NCI-H2227 treated with DMSO at 0.1 percent for 48 hours (cell line): ENCODE measurements around the gene RDH11.
"Not testable (repeated sequence)": the region's sequence is repeated elsewhere in the genome, so short reads cannot be mapped to it uniquely, and the experiment has no call there.

Source experiments
- DNase-seq: peaks from one replicate; lab custom pipeline; 2025; lab: John Stamatoyannopoulos, UW

RDH11 gene

GRCh38 chr14:67703997-67704396 is 8.4 kb upstream of the RDH11 start:
- DNase-seq, result no peak

DNA sequence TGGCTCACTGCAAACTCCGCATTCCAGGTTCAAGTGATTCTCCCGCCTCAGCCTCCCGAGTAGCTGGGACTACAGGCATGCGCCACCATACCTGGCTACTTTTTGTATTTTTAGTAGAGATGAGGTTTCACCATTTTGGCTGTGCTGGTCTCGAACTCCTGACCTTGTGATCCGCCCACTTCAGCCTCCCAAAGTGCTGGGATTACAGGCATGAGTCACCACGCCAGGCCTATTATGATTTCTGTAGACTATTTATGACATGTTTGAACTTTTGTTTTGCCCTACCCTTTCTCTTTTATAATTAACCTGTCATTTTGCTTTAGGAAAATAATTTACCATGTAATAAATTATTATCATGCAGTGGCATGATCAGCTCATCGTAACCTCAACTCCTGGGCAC is 5.9 kb upstream of the RDH11 start, which contains the start of gene RDH12:
Gene RDH12 (plus strand): TSS at position 395 of the 400 bp plus-strand sequence. CDS start 20,757 bp downstream, outside the sequence.
- DNase-seq, result not testable (repeated sequence)

- no peak for DNase-seq
Observed at GRCh38 chr14:67698179-67698578, 2.6 kb upstream of the RDH11 start.

- no peak for DNase-seq
Observed at GRCh38 chr14:67697006-67697405, 1.4 kb upstream of the RDH11 start.

DNA sequence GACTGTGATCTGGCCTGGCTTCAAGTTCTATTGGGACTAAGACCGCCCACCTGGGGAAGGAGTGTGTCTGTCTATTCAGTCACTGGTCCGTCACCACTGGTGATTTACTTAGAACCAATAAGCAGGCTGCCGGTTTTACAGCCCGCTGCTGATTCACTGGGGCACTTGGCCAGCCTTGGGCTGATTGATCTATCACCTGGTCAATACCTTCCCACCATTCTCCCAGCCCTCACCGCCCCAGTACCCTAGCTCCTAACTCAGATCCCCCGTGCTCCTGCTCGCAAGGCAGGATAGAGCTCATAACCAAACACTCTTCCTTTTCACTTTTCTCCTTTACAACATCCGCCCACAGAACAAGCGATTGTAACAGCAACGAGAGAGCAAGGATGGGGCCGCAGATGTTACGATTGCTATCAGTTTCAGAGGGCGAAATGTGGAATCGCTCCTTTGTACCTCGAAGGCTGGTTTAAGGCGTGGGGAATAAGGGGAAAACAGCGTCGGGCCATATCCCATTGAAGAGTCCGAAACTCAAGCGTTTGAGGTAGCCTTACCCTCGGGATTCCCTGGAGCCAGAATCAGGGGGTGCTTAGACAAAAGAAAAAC is 672 bp downstream of the RDH11 start:
- DNase-seq, result peak; percentile 73

DNA sequence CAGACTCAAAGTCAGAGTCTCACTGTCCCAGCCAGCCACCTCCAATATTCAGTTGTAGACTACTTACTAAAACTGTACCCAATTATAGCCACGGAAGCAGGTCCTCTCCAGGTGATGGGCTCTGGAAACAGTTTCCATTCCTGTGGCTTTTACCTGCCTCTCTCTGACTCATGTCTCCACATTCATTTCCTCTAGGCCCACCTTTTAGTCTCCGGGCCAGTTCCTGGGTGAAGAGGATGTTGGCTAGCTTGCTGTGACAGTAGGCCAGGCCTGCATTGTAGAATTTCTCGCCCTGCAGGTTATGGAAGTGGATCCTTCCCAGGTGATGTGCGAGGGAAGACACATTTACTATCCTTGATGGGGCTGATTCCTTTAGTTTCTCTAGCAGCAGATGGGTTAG is 5.6 kb downstream of the RDH11 start:
- DNase-seq, result no peak

- DNase-seq, result no peak
Observed at GRCh38 chr14:67683842-67684241, 11.7 kb downstream of the RDH11 start.

GRCh38 chr14:67680941-67681340 is 14.6 kb downstream of the RDH11 start:
- no peak for DNase-seq

- DNase-seq, result no peak
Observed at GRCh38 chr14:67680121-67680602, 15.4 kb downstream of the RDH11 start.

GRCh38 chr14:67679006-67679405 is 16.6 kb downstream of the RDH11 start:
- DNase-seq, result no peak

- no peak for DNase-seq
Observed at GRCh38 chr14:67675219-67675582, 20.4 kb downstream of the RDH11 start.

GRCh38 chr14:67674480-67675218 is 20.9 kb downstream of the RDH11 start, which contains the start of gene VTI1B:
Gene VTI1B, minus strand, starts transcription at chr14:67674632. Its CDS starts 143 bp downstream, at chr14:67674489.
- peak; percentile 90 for DNase-seq

DNA sequence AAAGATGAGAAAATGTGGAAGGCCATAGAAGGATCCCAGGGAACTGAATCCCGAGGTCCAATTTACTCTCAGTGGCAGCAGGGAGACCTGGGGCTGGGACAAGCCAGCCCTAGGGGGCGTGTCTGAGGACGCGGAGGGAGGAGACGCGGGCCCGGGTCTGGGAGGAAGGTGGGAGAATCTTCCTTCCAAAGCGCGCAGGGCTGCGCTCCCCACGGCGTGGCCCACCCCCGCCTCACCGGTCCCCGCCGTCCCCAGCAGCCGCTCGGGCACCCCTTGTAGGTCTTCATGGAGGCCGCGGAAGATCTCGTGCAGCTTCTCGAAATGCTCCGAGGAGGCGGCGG is 21.5 kb downstream of the RDH11 start:
- DNase-seq, result peak; percentile 68

GRCh38 chr14:67673451-67673850 is 22.1 kb downstream of the RDH11 start:
- DNase-seq, result no peak

DNA sequence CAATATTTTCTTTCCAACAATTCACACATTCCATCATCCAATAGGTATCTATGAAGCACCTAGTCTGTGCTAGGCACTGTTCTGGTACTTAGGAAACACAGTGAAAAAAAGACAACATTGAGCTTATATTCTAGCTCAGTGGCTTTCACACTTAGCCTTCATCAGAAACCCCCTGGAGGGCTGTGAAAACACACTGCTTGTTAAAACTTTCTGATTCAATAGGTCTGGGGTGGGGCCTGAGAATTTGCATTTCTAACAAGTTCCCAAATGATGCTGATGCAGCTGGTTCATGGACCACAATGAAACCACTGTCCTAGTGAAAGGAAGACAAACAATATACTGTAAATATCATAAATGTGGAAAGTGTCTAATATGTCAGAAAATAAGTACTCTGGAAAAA is 27.0 kb downstream of the RDH11 start:
- no peak for DNase-seq

- DNase-seq, result peak; percentile 55
Observed at GRCh38 chr14:67666750-67667449, 28.7 kb downstream of the RDH11 start.

GRCh38 chr14:67665868-67666267 is 29.7 kb downstream of the RDH11 start:
- DNase-seq, result no peak

GRCh38 chr14:67663633-67664032 is 31.9 kb downstream of the RDH11 start:
- DNase-seq, result no peak

DNA sequence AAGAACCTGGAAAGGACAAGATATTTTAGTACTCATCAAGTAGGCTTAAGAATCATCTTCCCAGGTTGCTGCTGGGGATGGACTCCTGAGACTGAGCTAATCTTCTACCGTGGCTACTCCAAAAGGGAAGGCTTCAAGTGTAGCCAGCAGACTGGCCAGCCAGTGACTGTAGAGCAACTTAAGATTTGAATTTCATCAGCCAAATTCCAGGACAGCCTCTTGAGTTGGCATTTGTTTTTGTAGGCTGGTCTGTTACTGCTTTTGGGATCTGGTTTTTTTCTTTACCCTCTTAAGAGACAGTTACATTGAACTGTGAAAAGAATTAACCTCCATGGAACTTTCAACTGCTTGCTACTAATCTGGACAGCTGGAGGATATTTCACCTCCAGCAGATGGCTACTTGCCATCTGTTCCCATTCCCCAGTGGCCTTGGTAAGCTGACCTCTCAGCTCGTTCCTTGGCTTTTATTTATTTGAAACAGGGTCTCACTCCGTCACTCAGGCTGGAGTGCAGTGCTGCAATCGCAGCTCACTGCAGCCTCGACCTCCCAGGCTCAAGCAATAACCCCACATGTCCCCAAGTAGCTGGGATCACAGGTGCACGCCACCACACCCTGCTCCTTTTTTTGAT is 41.8 kb downstream of the RDH11 start:
- DNase-seq, result no peak

DNA sequence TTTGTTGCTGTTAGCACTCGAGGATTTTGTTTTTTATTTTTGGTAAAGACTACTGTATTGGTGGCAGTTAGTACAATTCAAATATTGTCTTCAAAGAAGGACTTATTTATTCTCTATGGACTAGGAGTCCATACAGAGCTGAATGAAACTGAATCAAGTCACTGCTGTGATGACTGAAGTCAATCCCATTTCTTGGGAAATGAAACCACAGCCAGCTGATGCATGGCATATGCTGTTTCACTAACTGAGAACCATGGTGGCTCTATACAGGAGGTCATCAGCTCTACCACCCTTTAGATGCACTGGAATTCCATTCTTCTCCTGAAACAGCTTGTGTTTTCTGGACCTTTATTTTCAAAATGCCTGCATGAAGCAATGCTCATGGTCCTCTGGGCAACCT is 43.4 kb downstream of the RDH11 start:
- DNase-seq, result no peak

DNA sequence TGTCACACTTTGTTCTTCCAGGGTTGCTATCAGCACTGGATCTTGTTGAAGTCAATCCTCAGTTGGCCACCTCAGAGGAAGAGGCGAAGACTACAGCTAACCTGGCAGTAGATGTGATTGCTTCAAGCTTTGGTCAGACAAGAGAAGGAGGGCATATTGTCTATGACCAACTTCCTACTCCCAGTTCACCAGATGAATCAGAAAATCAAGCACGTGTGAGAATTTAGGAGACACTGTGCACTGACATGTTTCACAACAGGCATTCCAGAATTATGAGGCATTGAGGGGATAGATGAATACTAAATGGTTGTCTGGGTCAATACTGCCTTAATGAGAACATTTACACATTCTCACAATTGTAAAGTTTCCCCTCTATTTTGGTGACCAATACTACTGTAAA is 44.9 kb downstream of the RDH11 start:
- DNase-seq, result no peak

GRCh38 chr14:67650151-67650550 is 45.4 kb downstream of the RDH11 start:
- no peak for DNase-seq

GRCh38 chr14:67646131-67646530 is 49.4 kb downstream of the RDH11 start:
- DNase-seq, result no peak
